HL-60 (cell line): Measurements from ENCODE around the gene GRIFIN.

Experiments used
- DNase-seq, 2 experiments: peaks; one replicate each; pipeline ENCODE4 v3.0.0-alpha.2; 2010 to 2020; ENCODE audit warnings: low read depth in 1 of 2, low spot score in 1 of 2
- H3K27ac ChIP-seq: fragments of 250-450 bp; sonication (Bioruptor Pico); replicated peaks from 2 replicates; pipeline ENCODE4 v1.5.1; 2020; ENCODE audit warnings: mild to moderate bottlenecking, moderate library complexity
- H3K27me3 ChIP-seq: fragments of 250-450 bp; sonication (Bioruptor Pico); 2 replicates; pipeline ENCODE4 v1.5.1; 2021; ENCODE audit warnings: mild to moderate bottlenecking, moderate library complexity; ENCODE audit not compliant: insufficient read depth, poor library complexity, severe bottlenecking
- H3K4me3 ChIP-seq: replicated peaks from 2 replicates; pipeline ENCODE4 v1.5.1; 2011; ENCODE audit warnings: mild to moderate bottlenecking, control low read depth, low read length; ENCODE audit not compliant: insufficient read depth
- GABPA ChIP-seq: IDR thresholded peaks from 2 replicates; pipeline ENCODE4 v1.6.1; 2012; ENCODE audit warnings: low read depth
- POLR2AphosphoS5 ChIP-seq: IDR thresholded peaks from 2 replicates; pipeline ENCODE4 v1.6.1; 2012; ENCODE audit warnings: low read depth
- SPI1 ChIP-seq: IDR thresholded peaks from 2 replicates; pipeline ENCODE4 v1.6.1; 2012; ENCODE audit warnings: low read depth, mild to moderate bottlenecking, borderline replicate concordance
- TF ChIP-seq, protein P1 (sequence below): IDR thresholded peaks from 2 replicates; pipeline ENCODE4 v1.6.1; 2012; ENCODE audit warnings: low read depth; ENCODE audit not compliant: insufficient replicate concordance
- TF ChIP-seq, protein P2 (sequence below): IDR thresholded peaks from one replicate; pipeline ENCODE4 v1.5.1; 2011; ENCODE audit warnings: low read length, control low read depth, inconsistent platforms; ENCODE audit not compliant: insufficient read depth

GRIFIN gene

DNA sequence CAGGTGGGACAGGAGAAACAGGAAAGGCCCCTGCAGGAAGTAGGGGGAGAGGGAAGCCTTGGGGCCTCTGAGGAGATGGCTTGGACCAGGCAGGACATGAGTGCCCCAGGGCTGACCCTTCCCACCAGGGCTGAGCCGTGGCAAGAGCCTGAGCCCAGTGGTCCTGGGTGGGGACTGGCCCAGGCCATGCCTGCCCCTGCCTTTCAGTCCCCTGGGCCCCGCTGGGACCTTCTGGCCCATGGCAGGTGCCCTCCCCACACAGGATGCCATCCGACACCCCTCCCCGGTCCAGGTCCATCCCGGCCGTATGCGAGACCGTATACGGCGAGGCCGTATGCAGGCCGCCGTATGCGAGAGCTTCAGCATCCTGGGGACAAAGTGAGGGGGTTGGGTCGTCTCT is 2.0 kb downstream of the GRIFIN start:
- no peak for DNase-seq
- TF ChIP-seq, protein P1, sequence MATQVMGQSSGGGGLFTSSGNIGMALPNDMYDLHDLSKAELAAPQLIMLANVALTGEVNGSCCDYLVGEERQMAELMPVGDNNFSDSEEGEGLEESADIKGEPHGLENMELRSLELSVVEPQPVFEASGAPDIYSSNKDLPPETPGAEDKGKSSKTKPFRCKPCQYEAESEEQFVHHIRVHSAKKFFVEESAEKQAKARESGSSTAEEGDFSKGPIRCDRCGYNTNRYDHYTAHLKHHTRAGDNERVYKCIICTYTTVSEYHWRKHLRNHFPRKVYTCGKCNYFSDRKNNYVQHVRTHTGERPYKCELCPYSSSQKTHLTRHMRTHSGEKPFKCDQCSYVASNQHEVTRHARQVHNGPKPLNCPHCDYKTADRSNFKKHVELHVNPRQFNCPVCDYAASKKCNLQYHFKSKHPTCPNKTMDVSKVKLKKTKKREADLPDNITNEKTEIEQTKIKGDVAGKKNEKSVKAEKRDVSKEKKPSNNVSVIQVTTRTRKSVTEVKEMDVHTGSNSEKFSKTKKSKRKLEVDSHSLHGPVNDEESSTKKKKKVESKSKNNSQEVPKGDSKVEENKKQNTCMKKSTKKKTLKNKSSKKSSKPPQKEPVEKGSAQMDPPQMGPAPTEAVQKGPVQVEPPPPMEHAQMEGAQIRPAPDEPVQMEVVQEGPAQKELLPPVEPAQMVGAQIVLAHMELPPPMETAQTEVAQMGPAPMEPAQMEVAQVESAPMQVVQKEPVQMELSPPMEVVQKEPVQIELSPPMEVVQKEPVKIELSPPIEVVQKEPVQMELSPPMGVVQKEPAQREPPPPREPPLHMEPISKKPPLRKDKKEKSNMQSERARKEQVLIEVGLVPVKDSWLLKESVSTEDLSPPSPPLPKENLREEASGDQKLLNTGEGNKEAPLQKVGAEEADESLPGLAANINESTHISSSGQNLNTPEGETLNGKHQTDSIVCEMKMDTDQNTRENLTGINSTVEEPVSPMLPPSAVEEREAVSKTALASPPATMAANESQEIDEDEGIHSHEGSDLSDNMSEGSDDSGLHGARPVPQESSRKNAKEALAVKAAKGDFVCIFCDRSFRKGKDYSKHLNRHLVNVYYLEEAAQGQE, result no peak
- TF ChIP-seq POLR2AphosphoS5 (no peak), SPI1 (no peak), GABPA (no peak)
- TF ChIP-seq, protein P2, sequence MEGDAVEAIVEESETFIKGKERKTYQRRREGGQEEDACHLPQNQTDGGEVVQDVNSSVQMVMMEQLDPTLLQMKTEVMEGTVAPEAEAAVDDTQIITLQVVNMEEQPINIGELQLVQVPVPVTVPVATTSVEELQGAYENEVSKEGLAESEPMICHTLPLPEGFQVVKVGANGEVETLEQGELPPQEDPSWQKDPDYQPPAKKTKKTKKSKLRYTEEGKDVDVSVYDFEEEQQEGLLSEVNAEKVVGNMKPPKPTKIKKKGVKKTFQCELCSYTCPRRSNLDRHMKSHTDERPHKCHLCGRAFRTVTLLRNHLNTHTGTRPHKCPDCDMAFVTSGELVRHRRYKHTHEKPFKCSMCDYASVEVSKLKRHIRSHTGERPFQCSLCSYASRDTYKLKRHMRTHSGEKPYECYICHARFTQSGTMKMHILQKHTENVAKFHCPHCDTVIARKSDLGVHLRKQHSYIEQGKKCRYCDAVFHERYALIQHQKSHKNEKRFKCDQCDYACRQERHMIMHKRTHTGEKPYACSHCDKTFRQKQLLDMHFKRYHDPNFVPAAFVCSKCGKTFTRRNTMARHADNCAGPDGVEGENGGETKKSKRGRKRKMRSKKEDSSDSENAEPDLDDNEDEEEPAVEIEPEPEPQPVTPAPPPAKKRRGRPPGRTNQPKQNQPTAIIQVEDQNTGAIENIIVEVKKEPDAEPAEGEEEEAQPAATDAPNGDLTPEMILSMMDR, result no peak
- Histone ChIP-seq H3K4me3 (no peak overlapping the region), H3K27me3 (no peaks in the 10 kb centered on the region), H3K27ac (no peak overlapping the region)

DNA sequence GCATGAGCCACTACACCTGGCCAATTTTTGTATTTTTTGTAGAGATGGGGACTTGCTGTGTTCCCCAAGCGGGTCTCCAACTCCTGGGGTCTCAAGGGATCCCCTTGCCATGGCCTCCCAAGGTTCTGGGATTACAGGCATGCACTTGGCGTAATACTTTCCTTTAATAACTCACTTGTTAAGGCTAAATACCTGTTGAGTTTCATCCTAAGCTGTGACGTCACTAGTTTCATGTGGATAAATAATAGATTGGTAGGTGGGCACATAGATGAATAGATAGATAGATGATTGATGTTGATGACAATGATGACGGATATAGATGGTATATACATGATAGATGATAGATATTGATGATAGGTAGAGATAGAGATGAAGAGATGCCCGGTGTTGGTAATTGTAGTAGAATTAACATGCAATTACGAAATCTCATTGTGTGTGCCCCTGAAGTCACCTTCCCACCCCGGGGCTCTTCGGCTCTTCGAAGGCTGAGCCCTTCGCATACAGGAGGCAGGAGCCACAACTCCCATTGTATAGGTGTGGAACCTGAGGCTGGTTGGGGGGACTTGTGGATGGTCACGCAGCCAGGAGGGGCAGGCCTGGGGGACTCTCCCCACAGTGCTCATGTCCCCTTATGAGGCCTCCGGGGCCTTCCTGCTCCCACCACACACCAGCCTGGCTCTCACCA is 2.6 kb downstream of the GRIFIN start:
- no peak overlapping the region for H3K4me3 ChIP-seq
- DNase-seq, result no peak
- H3K27me3 ChIP-seq, result no peaks in the 10 kb centered on the region
- H3K27ac ChIP-seq, result no peak overlapping the region
- TF ChIP-seq GABPA (no peak), POLR2AphosphoS5 (no peak), SPI1 (no peak)
- TF ChIP-seq, protein P1, result no peak
- TF ChIP-seq, protein P2, result no peak

DNA sequence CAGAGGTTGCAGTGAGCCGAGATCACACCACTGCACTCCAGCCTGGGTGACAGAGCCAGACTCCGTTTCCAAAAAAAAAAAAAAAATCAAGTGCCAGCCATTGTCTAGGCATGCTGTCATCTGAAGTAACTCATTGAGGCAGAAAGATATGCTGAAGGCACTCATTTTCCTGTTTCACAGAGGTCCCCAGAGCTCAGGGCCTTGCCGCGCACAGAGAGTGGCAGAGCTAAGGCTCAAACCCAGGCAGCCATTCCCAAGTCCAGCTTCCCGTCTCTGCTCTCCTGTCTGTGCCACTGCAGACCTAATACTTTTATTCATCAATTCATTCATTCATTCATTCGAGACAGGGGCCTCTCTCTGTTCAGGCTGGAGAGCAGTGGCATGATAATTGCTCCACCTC is 3.5 kb downstream of the GRIFIN start:
- no peak for DNase-seq
- H3K4me3 ChIP-seq, result no peak overlapping the region
- TF ChIP-seq, protein P2, result no peak
- TF ChIP-seq, protein P1, result no peak
- TF ChIP-seq GABPA (no peak), SPI1 (no peak), POLR2AphosphoS5 (no peak)

More for the DNA sequence above, 3.5 kb downstream of the GRIFIN start:
- Histone ChIP-seq H3K27ac (no peak overlapping the region), H3K27me3 (no peaks in the 10 kb centered on the region)
